Loucy (cell line): ENCODE data around the gene TMEM30B.

Experiments
- H2AFZ ChIP-seq: fragments of 200-600 bp; sonication (generic); 2 replicates; pipeline ENCODE4 v1.6.0; 2016; ENCODE audit warnings: antibody characterized with exemption, mild to moderate bottlenecking, low read length, moderate library complexity
- H3F3A ChIP-seq: fragments of 200-600 bp; 2 replicates; pipeline ENCODE4 v1.6.0; 2016; ENCODE audit warnings: antibody characterized with exemption, low read depth, mild to moderate bottlenecking
- H3K27me3 ChIP-seq: fragments of 200-600 bp; sonication (generic); 2 replicates; pipeline ENCODE4 v1.6.1; 2014; ENCODE audit warnings: low read length, mild to moderate bottlenecking; ENCODE audit not compliant: insufficient read depth, poor library complexity, severe bottlenecking
- H3K36me3 ChIP-seq: fragments of 200-600 bp; sonication (generic); 2 replicates; pipeline ENCODE4 v1.6.1; 2016; ENCODE audit warnings: low read length; ENCODE audit not compliant: insufficient read depth
- H3K4me1 ChIP-seq: fragments of 200-600 bp; sonication (generic); 2 replicates; pipeline ENCODE4 v1.5.1; 2014; ENCODE audit warnings: low read length, mild to moderate bottlenecking; ENCODE audit not compliant: insufficient read depth, poor library complexity, severe bottlenecking
- H3K4me2 ChIP-seq: fragments of 200-600 bp; sonication (generic); 2 replicates; pipeline ENCODE4 v1.6.0; 2014; ENCODE audit warnings: antibody characterized with exemption, low read length, low read depth, mild to moderate bottlenecking; ENCODE audit not compliant: poor library complexity, severe bottlenecking
- H3K4me3 ChIP-seq: fragments of 200-600 bp; sonication (generic); 2 replicates; pipeline ENCODE4 v1.5.1; 2014; ENCODE audit warnings: low read length, mild to moderate bottlenecking, mixed read lengths; ENCODE audit not compliant: poor library complexity, severe bottlenecking
- H3K79me2 ChIP-seq: fragments of 200-600 bp; sonication (generic); 2 replicates; pipeline ENCODE4 v1.6.1; 2014; ENCODE audit warnings: low read length; ENCODE audit not compliant: insufficient read depth
- H3K9ac ChIP-seq: fragments of 200-600 bp; sonication (generic); 2 replicates; pipeline ENCODE4 v1.6.0; 2014; ENCODE audit warnings: mild to moderate bottlenecking, low read depth, low read length, moderate library complexity; ENCODE audit not compliant: poor library complexity, severe bottlenecking
- H3K9me2 ChIP-seq: fragments of 200-600 bp; sonication (generic); replicated peaks from 2 replicates; pipeline ENCODE4 v1.6.1; 2016; ENCODE audit warnings: low read depth, low read length, mixed read lengths
- H3K9me3 ChIP-seq: fragments of 200-600 bp; sonication (generic); 2 replicates; pipeline ENCODE4 v1.6.1; 2014; ENCODE audit warnings: mild to moderate bottlenecking, antibody characterized with exemption, low read length, low read depth; ENCODE audit not compliant: insufficient read depth
- H4K20me1 ChIP-seq: fragments of 200-600 bp; sonication (generic); 2 replicates; pipeline ENCODE4 v1.6.0; 2014; ENCODE audit warnings: antibody characterized with exemption, low read length, mild to moderate bottlenecking; ENCODE audit not compliant: insufficient read depth, poor library complexity, severe bottlenecking
- CTCF ChIP-seq: fragments of 200-600 bp; sonication (generic); conservative IDR thresholded peaks from 2 replicates; pipeline ENCODE4 v1.5.1; 2014; ENCODE audit warnings: mild to moderate bottlenecking, antibody characterized with exemption, low read length
- EZH2phosphoT487 ChIP-seq: fragments of 200-600 bp; IDR thresholded peaks from 2 replicates; pipeline ENCODE4 v1.6.1; 2018; ENCODE audit warnings: antibody characterized with exemption, mild to moderate bottlenecking, moderate library complexity, borderline replicate concordance

TMEM30B gene

GRCh38 chr14:61264651-61265050 lies 16.5 kb downstream of the TMEM30B start:
- H2AFZ ChIP-seq: no peak overlapping the region
- H3K4me2 ChIP-seq: no peak overlapping the region
- no peaks in the 10 kb centered on the region for H3K36me3 ChIP-seq
- no peaks in the 10 kb centered on the region for H3K27me3 ChIP-seq
- peaks cover under 1% of the 10 kb centered on the region for H3K4me1 ChIP-seq
- H3K9me3 ChIP-seq: no peaks in the 10 kb centered on the region
- H3K4me3 ChIP-seq: no peak overlapping the region
- H3K9me2 ChIP-seq: no peaks in the 10 kb centered on the region
- no peaks in the 10 kb centered on the region for H3F3A ChIP-seq
- H3K79me2 ChIP-seq: no peaks in the 10 kb centered on the region
- H4K20me1 ChIP-seq: no peaks in the 10 kb centered on the region
- no peak for TF ChIP-seq CTCF
- no peak overlapping the region for H3K9ac ChIP-seq

GRCh38 chr14:61264010-61264571 lies 17.0 kb downstream of the TMEM30B start:
- Histone ChIP-seq H4K20me1 (no peaks in the 10 kb centered on the region), H3K4me1 (no peaks in the 10 kb centered on the region), H3K27me3 (no peaks in the 10 kb centered on the region), H3K4me3 (no peak overlapping the region), H3K79me2 (no peaks in the 10 kb centered on the region), H3K9ac (no peak overlapping the region), H3K9me2 (no peaks in the 10 kb centered on the region), H3F3A (no peaks in the 10 kb centered on the region), H3K9me3 (no peaks in the 10 kb centered on the region), H2AFZ (no peak overlapping the region), H3K4me2 (no peak overlapping the region), H3K36me3 (no peaks in the 10 kb centered on the region)
- TF ChIP-seq EZH2phosphoT487 (no peak), CTCF (no peak)

GRCh38 chr14:61262082-61262481 lies 19.1 kb downstream of the TMEM30B start:
- Histone ChIP-seq H3K27me3 (no peaks in the 10 kb centered on the region), H3K9me2 (no peaks in the 10 kb centered on the region), H3F3A (no peaks in the 10 kb centered on the region), H3K36me3 (no peaks in the 10 kb centered on the region), H3K4me1 (no peaks in the 10 kb centered on the region), H2AFZ (no peak overlapping the region), H3K9ac (no peak overlapping the region), H3K9me3 (no peaks in the 10 kb centered on the region), H3K79me2 (no peaks in the 10 kb centered on the region), H3K4me2 (no peak overlapping the region), H4K20me1 (no peaks in the 10 kb centered on the region), H3K4me3 (no peak overlapping the region)
- TF ChIP-seq CTCF: no peak
- TF ChIP-seq EZH2phosphoT487: no peak
